GM19193 (cell line): ENCODE results near the gene RABIF.

Experiments
- POLR2A ChIP-seq: IDR thresholded peaks from 4 replicates; pipeline ENCODE4 v1.6.1; 2011; ENCODE audit not compliant: insufficient read depth, insufficient read length; ENCODE audit errors: extremely low read depth

Gene RABIF

DNA sequence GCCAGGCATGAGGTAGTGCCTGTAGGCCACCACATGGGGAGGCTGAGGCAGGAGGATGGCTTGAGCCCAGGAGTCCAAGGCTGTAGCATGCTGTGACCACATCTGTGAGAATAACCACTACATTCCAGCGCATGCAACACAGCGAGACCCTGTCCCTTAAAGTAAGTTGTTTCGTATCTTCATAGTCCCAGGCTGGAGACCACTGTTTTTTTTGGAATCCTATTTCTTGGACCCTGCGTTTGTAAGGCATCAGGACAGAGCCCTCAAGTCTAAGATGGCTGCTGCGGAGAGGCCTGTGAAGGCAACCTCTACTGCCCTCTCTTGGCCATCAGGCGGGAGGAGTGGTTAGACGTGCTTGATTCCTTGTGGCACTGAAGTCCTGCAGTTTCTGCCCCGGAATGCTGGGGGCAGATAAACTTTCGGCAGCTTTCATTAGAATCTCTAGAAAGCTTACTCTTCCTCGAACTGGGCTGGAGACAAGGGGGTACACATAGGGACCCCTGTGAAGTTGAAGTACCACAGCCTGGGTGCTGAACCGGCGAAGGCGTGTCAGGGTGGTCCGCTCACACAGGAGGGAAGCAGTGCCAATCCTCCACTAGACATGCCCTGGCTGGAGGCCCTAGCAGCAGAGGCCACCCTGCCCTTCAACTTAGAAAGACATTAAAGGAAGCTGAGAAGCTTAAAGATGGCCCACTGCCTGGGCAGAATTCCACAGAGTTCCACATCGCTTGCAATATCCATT, 36.6 kb downstream of the RABIF start:
- TF ChIP-seq POLR2A, result no peak

GRCh38 chr1:202850593-202851362, 38.2 kb downstream of the RABIF start:
- TF ChIP-seq POLR2A, result no peak

- no peak for TF ChIP-seq POLR2A
Measured at GRCh38 chr1:202848191-202848542, 40.8 kb downstream of the RABIF start.

DNA sequence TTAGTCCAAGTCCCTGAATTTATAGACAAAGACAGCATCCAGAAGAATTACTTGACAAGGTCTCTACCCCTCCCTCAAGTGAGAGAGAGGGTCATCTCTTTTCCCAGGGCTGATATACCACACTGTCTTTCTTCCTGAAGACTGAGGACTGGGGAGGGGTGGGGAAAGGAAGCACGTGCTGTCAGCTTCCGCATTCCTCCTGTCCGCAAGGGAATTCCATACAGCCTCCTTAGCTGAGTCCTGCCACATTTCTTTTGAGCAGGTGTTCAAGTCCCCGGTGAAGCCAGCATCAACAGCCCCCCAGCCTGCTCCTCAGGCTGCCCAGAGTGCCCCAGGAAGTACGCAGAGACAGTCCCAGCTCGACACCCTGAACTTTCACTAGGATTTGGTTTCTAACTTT, 44.0 kb downstream of the RABIF start:
- TF ChIP-seq POLR2A, result no peak

GRCh38 chr1:202844259-202844658, 44.7 kb downstream of the RABIF start:
- TF ChIP-seq POLR2A, result no peak

DNA sequence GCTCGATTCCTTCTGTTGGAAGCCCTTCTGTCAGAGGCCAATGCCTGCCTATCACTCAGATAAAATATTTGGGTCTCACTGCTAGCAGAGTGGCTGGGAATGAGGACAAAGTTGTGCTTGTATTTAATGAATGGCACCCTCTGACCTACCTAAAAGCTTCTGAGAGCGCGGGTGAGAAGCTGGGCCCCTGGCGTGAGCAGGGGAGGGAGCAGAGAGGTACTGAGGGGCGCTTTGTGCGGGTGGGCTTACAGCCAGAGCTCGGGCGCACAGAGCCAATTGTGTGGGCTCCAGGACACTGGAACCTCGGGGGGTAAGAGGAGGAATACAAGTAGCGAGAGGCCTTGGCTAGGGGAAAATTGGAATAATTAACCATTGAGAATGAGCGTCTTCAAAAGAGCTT, 45.9 kb downstream of the RABIF start:
- TF ChIP-seq POLR2A, result no peak

DNA sequence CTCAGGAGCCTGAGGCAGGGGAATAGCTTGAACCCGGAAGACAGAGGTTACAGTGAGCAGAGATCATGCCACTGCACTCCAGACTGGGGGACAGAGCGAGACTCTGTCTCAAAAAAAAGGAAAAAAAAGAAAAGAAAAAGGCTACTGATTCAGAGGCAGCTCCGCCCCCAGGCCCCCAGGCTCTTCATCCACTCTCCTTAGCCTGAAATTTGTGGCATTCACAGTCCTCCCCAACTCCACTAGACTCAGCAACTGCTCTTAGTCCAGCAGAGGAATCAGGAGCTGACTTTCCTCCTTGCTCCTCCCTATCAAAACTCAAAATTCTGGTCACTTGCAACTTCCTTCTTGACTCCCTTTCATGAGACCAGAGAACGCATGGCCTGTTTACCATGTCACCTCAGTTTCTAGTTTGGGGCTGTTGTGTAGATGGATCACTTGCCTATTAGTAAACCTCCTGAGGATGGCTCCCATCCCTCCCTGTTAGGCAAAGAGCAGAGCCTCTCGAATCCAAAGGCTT, 51.1 kb downstream of the RABIF start:
- TF ChIP-seq POLR2A, result no peak

DNA sequence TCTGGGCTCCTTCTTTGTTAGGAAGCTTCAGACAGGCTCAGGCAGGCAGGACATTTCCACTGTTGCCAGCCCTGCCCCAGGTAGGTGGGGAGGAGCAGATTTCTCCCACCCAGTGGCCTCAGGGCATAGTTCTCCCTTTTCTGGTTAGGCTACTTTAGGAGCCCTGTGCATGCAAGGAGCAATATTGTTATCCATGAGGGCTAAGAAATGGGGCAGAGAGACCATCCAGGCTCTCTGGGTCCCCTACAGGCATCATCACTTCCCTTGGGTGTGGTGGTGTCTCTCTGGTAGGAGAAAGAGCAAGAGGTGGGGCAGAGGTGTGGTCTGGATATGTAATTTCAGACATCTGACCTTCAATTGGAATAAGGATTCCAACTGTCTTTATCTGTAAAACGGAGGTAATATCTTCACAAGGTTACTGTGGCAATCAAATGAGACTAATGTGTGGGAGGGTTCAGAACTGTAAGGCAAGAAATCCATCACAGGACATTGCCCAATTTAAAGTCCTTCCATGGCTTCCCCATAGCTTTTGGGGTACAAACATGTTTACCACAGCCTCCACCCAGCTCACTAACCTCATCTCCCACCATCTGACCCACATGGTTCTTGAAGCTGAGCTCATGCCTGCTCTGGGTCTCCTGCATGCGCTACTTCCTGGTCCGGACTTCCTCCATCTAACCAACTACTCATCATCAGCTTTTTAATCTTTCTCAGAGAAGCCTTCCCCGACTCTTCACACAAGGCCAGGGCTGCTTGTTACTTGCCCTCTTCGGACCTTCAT, 52.1 kb downstream of the RABIF start:
- TF ChIP-seq POLR2A, result no peak

DNA sequence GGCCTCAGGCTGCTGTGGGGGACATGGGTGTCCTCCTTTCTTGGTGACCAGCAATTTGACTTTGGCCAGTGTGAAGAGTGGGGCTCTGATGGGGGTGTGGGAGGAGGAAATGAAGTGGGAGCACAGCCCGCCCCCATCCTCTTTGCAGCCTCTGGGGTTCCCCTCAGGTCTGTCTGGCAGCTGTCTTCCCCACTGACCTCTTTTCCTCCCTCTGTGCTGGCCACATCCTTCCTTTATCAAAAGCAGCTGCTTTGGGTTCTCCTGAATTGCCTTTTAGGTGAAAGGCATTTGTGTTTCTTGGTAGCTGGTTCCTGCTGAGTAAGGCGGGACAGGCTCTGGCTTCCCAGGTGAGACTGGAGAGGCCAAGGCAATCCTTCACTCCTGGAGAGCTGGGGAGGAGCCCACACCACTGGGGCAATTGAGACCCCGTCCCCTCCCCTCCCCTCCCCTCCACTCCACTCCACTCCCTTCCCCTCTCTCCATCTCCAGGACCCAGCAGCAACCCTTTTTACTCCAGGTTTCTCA, 53.3 kb downstream of the RABIF start:
- no peak for TF ChIP-seq POLR2A

GRCh38 chr1:202834771-202835547, 54.0 kb downstream of the RABIF start:
- TF ChIP-seq POLR2A, result no peak

- TF ChIP-seq POLR2A, result no peak
Measured at GRCh38 chr1:202831906-202832305, 57.0 kb downstream of the RABIF start.
